C4-2B (cell line): ENCODE measurements around the gene ZSWIM9.

Source experiments
- ZFX ChIP-seq: fragments of 450-650 bp; IDR thresholded peaks from 2 replicates; pipeline ENCODE4 v1.6.1; 2017
- TF ChIP-seq, protein P1 (sequence below): fragments of 450-650 bp; conservative IDR thresholded peaks from 2 replicates; pipeline ENCODE4 v1.5.1; 2017; ENCODE audit warnings: mild to moderate bottlenecking

DNA sequence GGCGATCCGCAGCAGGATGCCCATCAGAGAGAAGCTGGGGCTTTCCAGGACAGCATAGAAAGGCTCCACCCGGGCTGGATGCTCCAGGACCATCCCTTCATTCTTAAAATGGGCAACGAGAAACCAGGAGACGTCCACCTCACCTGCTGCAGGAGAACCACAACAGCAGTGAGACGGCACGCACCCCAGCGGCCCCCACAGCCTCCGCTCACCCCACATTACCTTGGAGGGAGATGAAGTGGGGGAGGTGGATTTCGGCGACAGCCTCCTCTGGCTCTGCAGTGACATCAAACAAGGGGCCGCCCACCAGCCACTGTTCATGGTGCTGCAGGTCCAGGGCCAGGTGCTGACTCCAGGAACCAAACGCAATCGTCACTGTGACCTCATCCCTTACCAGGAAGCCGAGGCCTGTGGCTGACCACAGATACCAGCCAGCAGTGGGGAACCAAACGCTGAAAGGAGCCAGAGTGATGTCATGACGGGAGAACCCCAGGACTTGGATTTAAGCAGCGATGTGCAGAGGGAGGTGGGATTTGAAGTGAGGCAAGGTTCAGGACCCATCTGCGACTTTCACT, 60.2 kb downstream of the ZSWIM9 start:
- TF ChIP-seq, protein P1, sequence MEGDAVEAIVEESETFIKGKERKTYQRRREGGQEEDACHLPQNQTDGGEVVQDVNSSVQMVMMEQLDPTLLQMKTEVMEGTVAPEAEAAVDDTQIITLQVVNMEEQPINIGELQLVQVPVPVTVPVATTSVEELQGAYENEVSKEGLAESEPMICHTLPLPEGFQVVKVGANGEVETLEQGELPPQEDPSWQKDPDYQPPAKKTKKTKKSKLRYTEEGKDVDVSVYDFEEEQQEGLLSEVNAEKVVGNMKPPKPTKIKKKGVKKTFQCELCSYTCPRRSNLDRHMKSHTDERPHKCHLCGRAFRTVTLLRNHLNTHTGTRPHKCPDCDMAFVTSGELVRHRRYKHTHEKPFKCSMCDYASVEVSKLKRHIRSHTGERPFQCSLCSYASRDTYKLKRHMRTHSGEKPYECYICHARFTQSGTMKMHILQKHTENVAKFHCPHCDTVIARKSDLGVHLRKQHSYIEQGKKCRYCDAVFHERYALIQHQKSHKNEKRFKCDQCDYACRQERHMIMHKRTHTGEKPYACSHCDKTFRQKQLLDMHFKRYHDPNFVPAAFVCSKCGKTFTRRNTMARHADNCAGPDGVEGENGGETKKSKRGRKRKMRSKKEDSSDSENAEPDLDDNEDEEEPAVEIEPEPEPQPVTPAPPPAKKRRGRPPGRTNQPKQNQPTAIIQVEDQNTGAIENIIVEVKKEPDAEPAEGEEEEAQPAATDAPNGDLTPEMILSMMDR, result no peak
- no peak for TF ChIP-seq ZFX
